Vagina (tissue), 2 donors: ENCODE results near the gene TALDO1. TPM values are rescaled to one million over a fixed set of nuclear protein-coding genes. Genes with fewer than 3 reads are reported as not detected.

ENCODE experiments used
- DNase-seq, 2 donors: peaks; one replicate each; pipeline ENCODE4 v3.0.0-alpha.2; 2017; ENCODE audit errors: extremely low spot score in 2 of 2
- H3K27ac ChIP-seq: fragments of 200-600 bp; sonication (generic); one replicate; pipeline ENCODE4 v1.5.1; 2019
- H3K27me3 ChIP-seq: fragments of 200-600 bp; sonication (generic); one replicate; pipeline ENCODE4 v1.5.1; 2019
- H3K36me3 ChIP-seq, 2 donors: fragments of 200-600 bp; sonication (generic); one replicate each; pipeline ENCODE4 v1.5.1; 2017 to 2019
- H3K4me1 ChIP-seq: fragments of 200-600 bp; sonication (generic); one replicate; pipeline ENCODE4 v1.5.1; 2019
- H3K4me3 ChIP-seq, 2 donors: fragments of 200-600 bp; sonication (generic); 1 replicate in 1 of 2; 2 replicates in 1 of 2; pipeline ENCODE4 v1.5.1; 2016 to 2019
- H3K9me3 ChIP-seq: fragments of 200-600 bp; sonication (generic); one replicate; pipeline ENCODE4 v1.5.1; 2019
- POLR2A ChIP-seq, 2 donors: fragments of 450-650 bp; IDR thresholded peaks; one replicate each; pipeline ENCODE4 v1.6.1; 2017; ENCODE audit warnings: antibody characterized with exemption in 2 of 2, mild to moderate bottlenecking in 2 of 2, moderate library complexity in 2 of 2
- POLR2AphosphoS5 ChIP-seq, 2 donors: sonication (generic); formaldehyde crosslinking; IDR thresholded peaks; one replicate each; pipeline ENCODE4 v1.9.0; 2017; ENCODE audit warnings: antibody characterized with exemption in 2 of 2, mild to moderate bottlenecking in 2 of 2, low read depth in 1 of 2; ENCODE audit not compliant: insufficient read depth in 1 of 2
- intact Hi-C: fragments of 100-400 bp; cut with DNase I; formaldehyde crosslinking; loops from one replicate; pipeline ENCODE4 v1.15.1; 2023
- total RNA-seq: library from RNA; depleted of rRNA; stranded (reverse); fragments of >200 nt; gene quantifications from one replicate; pipeline ENCODE4 v1.2.3, GENCODE V29; 2016
- TF ChIP-seq, protein P1 (sequence below), 3 experiments: fragments of 450-650 bp in 2 of 3; fragments of 200-600 bp in 1 of 3; sonication (generic) in 1 of 3; IDR thresholded peaks; one replicate each; pipeline ENCODE4 v1.5.1; 2017 to 2019; ENCODE audit warnings: antibody characterized with exemption in 3 of 3, mild to moderate bottlenecking in 2 of 3, moderate library complexity in 2 of 3

Gene TALDO1
- total RNA-seq, 1 donor from 2014 or later = 158 TPM

DNA sequence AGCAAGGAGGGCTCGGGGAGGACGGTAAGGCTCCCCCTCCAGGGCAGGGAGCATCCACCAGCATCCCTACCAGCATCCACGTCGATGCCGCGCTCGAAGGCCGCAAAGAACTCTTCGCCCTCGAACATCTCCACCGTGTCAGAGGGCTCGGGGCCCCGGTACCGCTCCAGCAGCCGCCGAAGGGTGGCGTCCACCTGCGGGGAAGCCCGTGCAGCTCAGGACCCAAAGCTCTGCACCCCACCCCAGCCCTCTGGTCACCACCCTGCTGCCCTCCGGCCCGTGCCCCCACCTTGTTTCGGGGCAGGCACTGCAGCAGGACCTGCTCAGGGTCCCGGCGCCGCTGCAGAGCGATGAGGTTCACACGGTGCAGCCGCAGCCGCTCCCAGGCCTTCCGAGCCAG is 53.2 kb downstream of the TALDO1 start:
- H3K27me3 ChIP-seq = no peaks in the 10 kb centered on the region
- no peak for DNase-seq
- TF ChIP-seq POLR2AphosphoS5 (IDR thresholded peaks at IDR 0.05; ENCODE audit: insufficient read depth in 1 of 2, low read depth in 1 of 2) (no peak), POLR2A (IDR thresholded peaks at IDR 0.05) (no peak)
- TF ChIP-seq, protein P1, sequence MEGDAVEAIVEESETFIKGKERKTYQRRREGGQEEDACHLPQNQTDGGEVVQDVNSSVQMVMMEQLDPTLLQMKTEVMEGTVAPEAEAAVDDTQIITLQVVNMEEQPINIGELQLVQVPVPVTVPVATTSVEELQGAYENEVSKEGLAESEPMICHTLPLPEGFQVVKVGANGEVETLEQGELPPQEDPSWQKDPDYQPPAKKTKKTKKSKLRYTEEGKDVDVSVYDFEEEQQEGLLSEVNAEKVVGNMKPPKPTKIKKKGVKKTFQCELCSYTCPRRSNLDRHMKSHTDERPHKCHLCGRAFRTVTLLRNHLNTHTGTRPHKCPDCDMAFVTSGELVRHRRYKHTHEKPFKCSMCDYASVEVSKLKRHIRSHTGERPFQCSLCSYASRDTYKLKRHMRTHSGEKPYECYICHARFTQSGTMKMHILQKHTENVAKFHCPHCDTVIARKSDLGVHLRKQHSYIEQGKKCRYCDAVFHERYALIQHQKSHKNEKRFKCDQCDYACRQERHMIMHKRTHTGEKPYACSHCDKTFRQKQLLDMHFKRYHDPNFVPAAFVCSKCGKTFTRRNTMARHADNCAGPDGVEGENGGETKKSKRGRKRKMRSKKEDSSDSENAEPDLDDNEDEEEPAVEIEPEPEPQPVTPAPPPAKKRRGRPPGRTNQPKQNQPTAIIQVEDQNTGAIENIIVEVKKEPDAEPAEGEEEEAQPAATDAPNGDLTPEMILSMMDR (IDR thresholded peaks at IDR 0.05) = no peak
- peaks cover 39% of the 10 kb centered on the region for H3K4me1 ChIP-seq
- no peak overlapping the region for H3K27ac ChIP-seq
- no peak overlapping the region for H3K4me3 ChIP-seq
- no peaks in the 10 kb centered on the region for H3K9me3 ChIP-seq
- H3K36me3 ChIP-seq = peaks cover 0 to 13% of the 10 kb centered on the region in 2 donors
- intact Hi-C loops = no loop called here

DNA sequence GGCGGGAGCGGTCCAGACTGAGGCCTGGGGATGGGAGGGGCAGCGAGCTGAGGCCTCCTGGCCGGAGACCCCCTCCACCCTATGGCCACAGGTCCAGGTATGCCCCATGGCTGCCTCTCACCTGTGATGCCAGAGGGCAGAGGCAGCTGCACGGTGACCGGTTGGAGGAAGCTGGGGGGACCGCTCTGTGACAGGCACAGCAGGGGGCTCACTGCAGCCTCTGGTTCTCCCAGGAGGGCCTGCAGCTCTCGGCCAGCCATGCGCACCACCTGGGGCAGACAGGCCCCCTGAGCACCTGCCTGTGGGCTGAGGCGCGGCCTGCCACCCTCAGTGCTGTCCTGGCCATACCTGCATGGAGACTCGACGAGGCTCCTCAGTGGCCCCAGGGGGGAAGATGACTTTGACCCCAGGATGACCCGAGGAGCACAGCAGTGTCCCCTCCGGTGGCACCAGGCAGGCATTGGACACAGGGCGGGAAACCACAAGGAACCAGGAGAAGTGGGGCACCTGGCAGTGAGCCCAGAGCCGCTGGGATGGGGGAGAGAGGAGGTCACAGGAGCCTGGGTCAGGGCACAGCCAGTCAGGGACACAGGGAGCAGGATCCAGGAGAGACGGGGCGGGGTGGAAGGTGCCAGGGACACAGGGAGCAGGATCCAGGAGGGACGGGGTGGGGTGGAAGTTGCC is 54.0 kb downstream of the TALDO1 start:
- intact Hi-C loops = no loop called here
- Histone ChIP-seq H3K27ac (no peak overlapping the region), H3K4me3 (no peak overlapping the region), H3K4me1 (peaks cover 34% of the 10 kb centered on the region), H3K9me3 (no peaks in the 10 kb centered on the region), H3K36me3 (peaks cover 0 to 13% of the 10 kb centered on the region in 2 donors), H3K27me3 (no peaks in the 10 kb centered on the region)
- TF ChIP-seq POLR2A (IDR thresholded peaks at IDR 0.05) (no peak), POLR2AphosphoS5 (IDR thresholded peaks at IDR 0.05; ENCODE audit: insufficient read depth in 1 of 2, low read depth in 1 of 2) (no peak)
- TF ChIP-seq, protein P1 (IDR thresholded peaks at IDR 0.05) = no peak
- DNase-seq = no peak

DNA sequence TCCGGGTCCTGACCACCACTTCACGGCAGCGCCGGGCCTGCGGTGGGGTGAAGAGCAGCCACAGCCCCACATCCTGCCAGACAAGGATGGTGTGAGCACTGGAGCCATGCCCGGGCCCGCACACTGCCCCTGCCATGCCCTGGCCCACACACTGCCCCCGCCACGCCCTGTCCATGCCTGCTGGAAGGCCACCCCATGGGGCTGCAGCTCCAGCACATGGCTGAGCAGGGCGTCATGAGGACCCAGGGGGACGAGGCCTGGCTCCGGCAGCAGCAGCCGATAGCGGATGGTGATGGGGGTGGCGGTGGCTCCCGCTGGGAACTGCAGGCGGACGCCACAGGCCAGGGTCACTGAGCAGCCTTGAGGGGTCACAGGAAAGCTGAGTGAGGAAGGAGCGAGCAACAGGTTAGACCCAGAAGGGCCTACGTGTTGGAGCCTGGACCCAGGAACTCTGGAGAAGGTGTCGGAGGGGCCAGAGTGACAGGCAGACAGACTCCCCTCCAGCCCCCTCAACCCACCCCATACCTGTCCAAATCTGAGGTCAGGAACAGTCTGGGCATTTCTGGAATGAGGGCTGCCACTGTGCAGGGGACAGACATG is 54.9 kb downstream of the TALDO1 start:
- Histone ChIP-seq H3K4me3 (no peak overlapping the region), H3K36me3 (peaks cover 0 to 13% of the 10 kb centered on the region in 2 donors), H3K27ac (no peak overlapping the region), H3K27me3 (no peaks in the 10 kb centered on the region), H3K9me3 (no peaks in the 10 kb centered on the region), H3K4me1 (peaks cover 25% of the 10 kb centered on the region)
- DNase-seq = no peak
- no peak for TF ChIP-seq POLR2A (IDR thresholded peaks at IDR 0.05)
- no peak for TF ChIP-seq POLR2AphosphoS5 (IDR thresholded peaks at IDR 0.05; ENCODE audit: insufficient read depth in 1 of 2, low read depth in 1 of 2)
- TF ChIP-seq, protein P1 (IDR thresholded peaks at IDR 0.05) = no peak
- intact Hi-C loops = no loop called here

DNA sequence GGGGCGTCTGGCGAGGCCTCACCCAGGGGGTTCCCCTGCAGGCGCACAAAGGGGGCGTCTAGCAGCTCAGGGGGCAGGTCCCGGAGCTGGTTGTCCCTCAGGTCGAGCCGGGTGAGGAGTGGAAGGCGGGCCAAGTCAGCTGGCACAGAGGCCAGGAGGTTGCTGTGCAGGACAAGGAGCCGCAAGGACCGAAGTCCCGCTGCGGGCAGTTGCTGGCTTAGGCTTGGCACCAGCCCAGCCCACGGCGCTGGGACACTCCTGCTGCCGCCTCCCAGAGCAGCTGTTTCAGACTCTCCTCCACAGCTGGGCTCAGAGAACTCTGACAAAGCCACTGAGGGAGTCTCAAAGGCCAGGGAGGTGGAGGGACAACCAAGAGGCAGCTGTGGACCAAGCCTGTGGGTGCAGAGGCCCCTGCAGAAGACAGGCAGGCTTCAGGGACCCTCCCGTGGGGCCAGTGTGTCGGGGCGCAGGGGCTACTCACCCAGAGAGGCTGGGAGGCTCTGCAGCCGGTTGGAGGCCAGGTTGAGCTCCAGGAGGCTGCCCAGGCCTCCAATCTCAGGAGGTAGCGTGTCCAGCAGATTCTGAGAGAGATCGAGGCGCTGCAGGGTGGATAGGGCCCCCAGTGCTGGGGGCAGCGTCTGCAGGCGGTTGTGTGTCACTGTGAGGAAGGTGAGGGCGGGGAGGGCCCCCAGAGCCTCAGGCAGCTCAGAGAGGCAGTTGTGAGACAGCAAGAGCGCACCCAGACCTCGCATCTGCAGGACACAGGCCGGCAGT is 55.6 kb downstream of the TALDO1 start:
- Histone ChIP-seq H3K9me3 (no peaks in the 10 kb centered on the region), H3K4me3 (no peak overlapping the region), H3K27ac (no peak overlapping the region), H3K4me1 (peaks cover 23% of the 10 kb centered on the region), H3K27me3 (no peaks in the 10 kb centered on the region), H3K36me3 (peaks cover 0 to 13% of the 10 kb centered on the region in 2 donors)
- no peak for DNase-seq
- intact Hi-C loops = no loop called here
- TF ChIP-seq, protein P1 (IDR thresholded peaks at IDR 0.05) = no peak
- TF ChIP-seq POLR2A (IDR thresholded peaks at IDR 0.05) (no peak), POLR2AphosphoS5 (IDR thresholded peaks at IDR 0.05; ENCODE audit: insufficient read depth in 1 of 2, low read depth in 1 of 2) (no peak)
